Activated T-cell treated with anti-CD3 and anti-CD28 coated beads for 1 hour (primary cell): ENCODE results near the gene TGM2.

ENCODE experiments used
- DNase-seq: peaks from one replicate; pipeline ENCODE4 v3.0.0-alpha.2; 2020; ENCODE audit warnings: low read depth

Gene TGM2

GRCh38 chr20:38199501-38200390 is 34.7 kb upstream of the TGM2 start:
- DNase-seq = no peak

- DNase-seq = no peak
Observed at GRCh38 chr20:38198238-38198861, 33.3 kb upstream of the TGM2 start.

- DNase-seq = no peak
Observed at GRCh38 chr20:38197619-38198018, 32.5 kb upstream of the TGM2 start.

GRCh38 chr20:38197217-38197616 is 32.1 kb upstream of the TGM2 start:
- DNase-seq = no peak

GRCh38 chr20:38196592-38196991 is 31.5 kb upstream of the TGM2 start:
- DNase-seq = no peak

GRCh38 chr20:38196076-38196475 is 31.0 kb upstream of the TGM2 start:
- no peak for DNase-seq

- DNase-seq = no peak
Observed at GRCh38 chr20:38195521-38195920, 30.5 kb upstream of the TGM2 start.

GRCh38 chr20:38194971-38195504 is 30.0 kb upstream of the TGM2 start:
- DNase-seq = no peak

GRCh38 chr20:38193586-38194105 is 28.6 kb upstream of the TGM2 start:
- no peak for DNase-seq

GRCh38 chr20:38192323-38192885 is 27.3 kb upstream of the TGM2 start:
- no peak for DNase-seq

GRCh38 chr20:38191654-38192053 is 26.6 kb upstream of the TGM2 start:
- DNase-seq = no peak

- no peak for DNase-seq
Observed at GRCh38 chr20:38190936-38191371, 25.9 kb upstream of the TGM2 start.

- DNase-seq = no peak
Observed at GRCh38 chr20:38190166-38190565, 25.1 kb upstream of the TGM2 start.

GRCh38 chr20:38187517-38187916 is 22.4 kb upstream of the TGM2 start:
- no peak for DNase-seq

- DNase-seq = no peak
Observed at GRCh38 chr20:38186788-38187221, 21.7 kb upstream of the TGM2 start.

- no peak for DNase-seq
Observed at GRCh38 chr20:38184101-38184500, 19.0 kb upstream of the TGM2 start.

GRCh38 chr20:38181971-38182370 is 16.9 kb upstream of the TGM2 start:
- no peak for DNase-seq

GRCh38 chr20:38181207-38181801 is 16.2 kb upstream of the TGM2 start:
- DNase-seq = no peak

- no peak for DNase-seq
Observed at GRCh38 chr20:38180781-38181180, 15.7 kb upstream of the TGM2 start.

- no peak for DNase-seq
Observed at GRCh38 chr20:38179846-38180245, 14.8 kb upstream of the TGM2 start.

- DNase-seq = no peak
Observed at GRCh38 chr20:38178581-38178980, 13.5 kb upstream of the TGM2 start.

- DNase-seq = no peak
Observed at GRCh38 chr20:38178065-38178491, 13.0 kb upstream of the TGM2 start.
